ENCODE data around the gene TMEM151B.

TMEM151B gene

DNA sequence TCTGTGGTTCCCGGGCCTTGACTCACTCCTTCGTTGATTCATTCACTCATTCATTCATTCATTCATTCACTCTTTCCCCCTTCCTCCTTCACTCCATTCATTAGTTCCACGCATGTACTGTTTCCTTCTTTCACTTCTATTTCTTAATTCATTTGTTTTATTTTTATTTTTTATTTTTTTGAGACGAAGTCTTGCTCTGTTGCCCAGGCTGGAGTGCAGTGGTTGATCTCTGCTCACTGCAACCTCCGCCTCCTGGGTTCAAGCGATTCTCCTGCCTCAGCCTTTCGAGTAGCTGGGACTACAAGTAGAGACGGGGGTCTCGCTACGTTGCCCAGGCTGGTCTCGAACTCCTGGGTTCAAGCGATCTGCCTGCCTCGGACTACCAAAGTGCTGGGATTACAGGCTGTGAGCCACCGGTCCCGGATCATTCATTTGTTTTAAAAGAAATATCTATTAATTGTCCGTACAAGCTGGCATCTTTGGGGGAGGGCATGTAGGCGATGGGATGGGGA is 4.5 kb upstream of the TMEM151B start:
- no peak for DNase-seq

DNA sequence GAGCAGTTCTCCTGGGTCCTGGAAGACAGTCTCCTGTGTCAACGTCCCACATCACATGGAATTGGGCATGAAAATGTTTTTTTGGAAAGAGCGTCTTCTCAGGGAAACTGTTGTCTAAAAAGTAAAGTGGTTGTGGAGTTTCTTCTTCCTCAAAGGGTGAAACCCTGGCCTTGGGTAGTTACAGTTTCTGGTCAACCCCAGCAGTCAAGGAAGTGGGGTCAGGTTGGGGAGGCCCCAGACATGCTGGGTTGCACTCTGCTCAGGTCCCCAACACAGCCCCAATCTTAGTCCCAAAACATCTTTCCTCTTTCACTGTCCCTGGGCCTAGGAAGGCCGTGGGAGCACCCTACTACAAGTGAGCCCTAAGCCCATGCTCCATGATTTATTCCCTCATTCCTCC is 3.9 kb upstream of the TMEM151B start:
- no peak for DNase-seq

DNA sequence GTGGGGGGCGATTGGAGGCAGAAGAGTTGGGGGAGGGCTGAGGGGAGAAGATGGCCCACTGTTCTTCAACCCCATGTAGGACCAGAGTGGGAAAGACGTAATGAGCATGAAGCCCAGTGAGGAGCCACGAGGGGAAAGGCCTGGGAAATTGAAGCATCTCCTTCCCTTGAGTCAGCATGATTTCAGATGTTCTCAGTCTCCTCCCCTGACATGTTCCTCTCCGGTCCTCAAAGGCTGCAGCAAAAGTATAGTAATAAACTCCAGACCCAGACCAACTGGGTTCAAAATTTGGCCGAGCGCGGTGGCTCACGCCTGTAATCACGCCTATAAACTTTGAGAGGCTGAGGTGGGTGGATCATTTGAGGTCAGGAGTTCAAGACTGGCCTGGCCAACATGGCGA is 3.0 kb upstream of the TMEM151B start:
- no peak for DNase-seq

DNA sequence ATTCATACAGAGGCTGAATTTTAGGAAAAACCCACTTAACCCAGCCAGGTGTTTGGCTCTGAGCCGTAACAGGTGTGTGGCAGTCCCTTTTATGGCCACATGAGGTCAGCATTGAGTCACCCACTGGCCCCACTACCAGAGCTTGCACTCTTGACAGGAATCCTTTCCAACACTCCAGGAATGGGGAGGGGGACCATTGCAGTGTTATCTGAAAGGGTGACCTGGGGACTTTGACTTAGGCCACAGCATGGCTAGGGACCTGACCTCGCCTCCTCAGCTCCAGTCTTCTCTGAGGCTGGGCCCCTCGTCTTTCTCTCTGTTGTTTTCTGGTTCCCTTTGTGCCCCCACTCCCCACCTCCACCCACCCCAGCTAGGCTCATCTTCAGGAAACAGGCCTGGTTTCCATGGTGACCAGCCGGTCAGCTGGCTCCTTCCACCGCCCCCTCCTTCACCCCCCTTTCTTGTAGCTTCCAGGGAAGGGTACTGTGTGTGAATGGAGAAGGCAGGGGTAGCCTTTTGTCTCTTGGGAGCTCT is 2.1 kb upstream of the TMEM151B start:
- peak; percentile 71 for DNase-seq

DNA sequence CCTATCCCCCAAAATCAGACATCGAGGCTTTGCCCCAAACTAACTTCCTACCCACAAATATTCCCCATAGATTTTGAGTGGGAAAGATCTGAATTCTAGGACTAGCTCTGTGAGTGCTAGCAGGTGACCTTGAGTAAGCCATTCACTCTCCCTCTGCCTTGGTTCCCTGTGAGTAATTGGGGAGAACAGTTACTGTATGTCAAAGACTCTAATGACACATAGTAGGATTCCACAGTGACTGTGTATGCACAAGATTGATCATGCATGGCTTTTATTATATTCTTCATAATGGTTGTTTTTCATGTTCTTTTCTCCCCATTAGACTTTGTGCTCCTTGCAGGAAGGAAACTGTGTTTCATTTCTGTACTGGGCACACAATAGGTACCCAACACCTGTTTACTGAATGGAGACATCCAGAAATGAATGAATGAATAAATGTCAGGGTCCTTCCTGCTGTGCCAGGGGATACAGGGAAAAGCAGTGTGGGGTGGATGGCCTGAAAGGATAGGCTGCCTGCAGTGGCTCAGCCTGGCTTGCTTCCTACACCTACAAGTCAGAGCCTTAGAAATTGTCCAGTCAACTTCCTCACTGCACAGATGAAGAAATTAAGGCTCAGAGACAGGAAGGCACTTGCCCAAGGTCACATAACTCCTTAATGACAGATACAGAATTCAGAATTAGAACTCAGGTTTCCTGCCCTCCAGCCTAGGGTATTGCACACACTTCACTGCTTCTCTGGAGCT is 901 bp upstream of the TMEM151B start:
- DNase-seq = no peak

DNA sequence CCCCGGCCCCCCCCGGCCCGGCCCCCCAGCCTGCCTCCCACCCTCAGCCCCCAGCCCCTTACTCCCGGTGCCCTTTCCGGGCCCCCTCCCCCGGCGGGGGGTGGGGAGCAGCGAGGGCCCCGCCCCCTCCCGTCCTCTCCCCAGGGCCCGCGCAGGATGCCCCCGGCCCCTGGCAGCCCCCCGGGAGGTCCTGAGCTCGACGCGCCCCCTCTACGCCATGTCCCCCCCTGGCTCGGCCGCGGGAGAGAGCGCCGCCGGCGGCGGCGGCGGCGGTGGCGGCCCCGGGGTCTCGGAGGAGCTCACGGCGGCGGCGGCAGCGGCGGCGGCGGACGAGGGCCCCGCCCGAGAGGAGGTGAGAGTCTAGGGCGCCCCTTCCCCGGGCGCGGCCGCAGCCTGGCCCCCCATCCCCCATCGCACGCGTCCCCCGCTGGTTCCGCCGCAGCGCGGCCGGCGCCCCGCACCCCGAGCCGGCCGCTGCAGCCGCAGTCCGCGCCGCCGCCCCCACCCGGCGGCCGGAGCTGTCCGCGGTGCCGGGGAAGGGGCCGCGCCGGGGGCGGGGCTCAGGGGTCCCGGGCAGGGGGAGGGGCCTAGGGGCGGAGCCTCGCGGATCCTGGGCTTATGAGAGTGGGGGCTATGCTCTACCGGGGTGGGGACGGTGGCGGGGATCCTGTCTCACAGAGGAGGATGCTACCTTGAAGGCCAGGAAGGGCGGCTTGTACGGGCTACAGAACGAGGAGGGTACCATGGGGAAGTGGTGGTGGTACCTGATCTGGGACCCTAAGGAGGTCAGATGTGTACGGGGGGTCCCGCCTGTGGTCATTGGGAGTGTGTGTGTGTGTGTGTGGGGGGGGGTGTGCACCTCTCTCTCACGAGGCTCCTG is 516 bp downstream of the TMEM151B start:
- no peak for DNase-seq

DNA sequence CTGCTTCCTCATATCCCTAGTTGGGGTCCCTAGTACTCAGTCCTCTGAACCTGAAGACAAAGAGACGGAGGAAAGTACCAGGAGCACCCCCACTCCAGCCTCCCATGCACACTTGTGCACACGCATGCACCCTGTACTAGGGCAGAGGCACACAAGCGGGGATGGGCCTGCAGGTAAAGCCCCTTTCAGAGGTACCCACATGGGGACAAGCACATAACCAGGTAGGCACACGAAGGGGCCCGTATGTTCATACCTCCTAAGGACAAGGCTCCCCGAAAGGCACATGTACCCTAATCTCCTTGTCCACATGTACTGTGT is 1.1 kb downstream of the TMEM151B start:
- DNase-seq = no peak

DNA sequence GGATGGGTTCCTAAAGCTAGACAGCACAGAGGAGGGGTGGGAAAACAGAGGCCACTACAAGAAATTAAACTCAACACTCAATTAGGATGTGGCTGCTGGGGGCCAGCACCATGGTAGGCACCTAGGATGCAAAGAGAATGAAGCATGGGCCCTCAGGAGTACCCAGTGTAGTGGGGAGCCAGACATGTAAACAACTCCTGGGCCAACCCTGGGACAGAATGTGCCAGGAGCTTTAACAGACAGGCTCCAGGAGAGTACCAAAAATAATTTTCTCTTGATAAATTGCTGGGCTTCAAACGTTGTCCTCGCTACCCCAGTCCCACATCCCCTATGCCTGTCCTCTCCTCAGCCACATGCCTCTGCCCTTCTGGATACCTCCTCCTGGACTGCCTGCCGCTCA is 1.7 kb downstream of the TMEM151B start:
- DNase-seq = no peak

DNA sequence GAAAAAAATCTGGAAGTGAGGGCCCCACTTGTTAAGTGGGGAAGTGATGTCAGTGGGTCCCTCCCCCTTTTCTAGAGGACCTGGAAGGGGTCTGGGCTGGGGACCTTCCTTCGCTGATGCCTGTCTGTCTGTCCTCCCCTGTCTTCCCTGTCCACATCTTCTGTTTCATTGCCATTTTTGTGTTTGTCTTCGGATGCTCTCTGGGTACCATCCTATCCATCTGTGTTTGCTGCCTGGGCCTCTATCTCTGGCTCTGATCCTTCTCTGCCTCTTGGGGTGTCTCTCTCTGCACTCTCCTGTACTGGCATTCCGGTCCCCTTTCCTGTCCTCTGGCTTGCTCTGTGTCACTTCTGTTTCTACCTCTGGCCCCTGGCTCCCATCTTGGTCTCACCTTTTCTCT is 2.3 kb downstream of the TMEM151B start:
- no peak for DNase-seq

DNA sequence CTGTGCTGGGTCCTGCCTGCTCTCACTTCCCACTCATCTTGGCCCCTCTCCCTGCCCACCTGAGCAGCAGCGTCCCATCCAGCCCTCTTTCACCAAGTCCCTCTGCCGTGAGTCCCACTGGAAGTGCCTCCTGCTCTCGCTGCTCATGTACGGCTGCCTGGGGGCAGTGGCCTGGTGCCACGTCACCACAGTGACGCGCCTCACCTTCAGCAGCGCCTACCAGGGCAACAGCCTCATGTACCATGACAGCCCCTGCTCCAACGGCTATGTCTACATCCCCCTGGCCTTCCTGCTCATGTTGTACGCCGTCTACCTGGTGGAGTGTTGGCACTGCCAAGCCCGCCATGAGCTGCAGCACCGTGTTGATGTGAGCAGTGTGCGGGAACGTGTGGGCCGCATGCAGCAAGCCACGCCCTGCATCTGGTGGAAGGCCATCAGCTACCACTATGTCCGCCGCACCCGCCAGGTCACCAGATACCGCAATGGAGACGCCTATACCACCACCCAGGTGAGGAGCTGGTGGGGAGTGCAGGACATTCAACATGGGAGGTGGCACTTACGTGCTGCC is 2.8 kb downstream of the TMEM151B start:
- no peak for DNase-seq

DNA sequence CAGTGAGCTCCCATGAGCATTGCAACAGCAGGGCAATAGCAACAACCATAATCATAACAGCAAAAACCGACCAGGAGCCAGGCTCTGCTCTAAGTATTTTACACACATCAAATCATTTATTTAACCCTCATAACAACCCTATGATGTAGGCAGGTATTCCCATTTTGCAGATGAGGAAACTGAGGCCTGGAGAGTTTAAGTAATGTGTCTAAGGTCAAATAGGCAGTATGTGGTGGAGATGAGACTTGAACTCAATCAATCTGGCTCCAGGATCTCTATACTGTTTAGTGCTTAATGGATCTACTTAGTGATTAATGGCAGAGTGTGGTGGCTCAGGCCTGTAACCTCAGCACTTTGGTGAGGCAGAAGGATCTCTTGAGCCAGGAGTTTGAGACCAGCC is 3.4 kb downstream of the TMEM151B start:
- DNase-seq = no peak

DNA sequence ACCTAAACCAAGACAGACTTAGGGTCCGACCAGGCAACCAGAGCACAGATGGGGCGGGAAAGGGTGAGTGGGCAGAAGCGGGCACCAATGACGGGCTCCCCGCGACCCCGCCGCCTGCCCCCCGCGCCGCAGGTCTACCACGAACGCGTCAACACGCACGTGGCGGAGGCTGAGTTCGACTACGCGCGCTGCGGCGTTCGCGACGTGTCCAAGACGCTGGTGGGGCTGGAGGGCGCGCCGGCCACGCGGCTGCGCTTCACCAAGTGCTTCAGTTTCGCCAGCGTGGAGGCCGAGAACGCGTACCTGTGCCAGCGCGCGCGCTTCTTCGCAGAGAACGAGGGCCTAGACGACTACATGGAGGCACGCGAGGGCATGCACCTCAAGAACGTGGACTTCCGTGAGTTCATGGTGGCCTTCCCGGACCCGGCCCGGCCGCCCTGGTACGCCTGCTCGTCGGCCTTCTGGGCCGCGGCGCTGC is 5.1 kb downstream of the TMEM151B start:
- no peak for DNase-seq

DNA sequence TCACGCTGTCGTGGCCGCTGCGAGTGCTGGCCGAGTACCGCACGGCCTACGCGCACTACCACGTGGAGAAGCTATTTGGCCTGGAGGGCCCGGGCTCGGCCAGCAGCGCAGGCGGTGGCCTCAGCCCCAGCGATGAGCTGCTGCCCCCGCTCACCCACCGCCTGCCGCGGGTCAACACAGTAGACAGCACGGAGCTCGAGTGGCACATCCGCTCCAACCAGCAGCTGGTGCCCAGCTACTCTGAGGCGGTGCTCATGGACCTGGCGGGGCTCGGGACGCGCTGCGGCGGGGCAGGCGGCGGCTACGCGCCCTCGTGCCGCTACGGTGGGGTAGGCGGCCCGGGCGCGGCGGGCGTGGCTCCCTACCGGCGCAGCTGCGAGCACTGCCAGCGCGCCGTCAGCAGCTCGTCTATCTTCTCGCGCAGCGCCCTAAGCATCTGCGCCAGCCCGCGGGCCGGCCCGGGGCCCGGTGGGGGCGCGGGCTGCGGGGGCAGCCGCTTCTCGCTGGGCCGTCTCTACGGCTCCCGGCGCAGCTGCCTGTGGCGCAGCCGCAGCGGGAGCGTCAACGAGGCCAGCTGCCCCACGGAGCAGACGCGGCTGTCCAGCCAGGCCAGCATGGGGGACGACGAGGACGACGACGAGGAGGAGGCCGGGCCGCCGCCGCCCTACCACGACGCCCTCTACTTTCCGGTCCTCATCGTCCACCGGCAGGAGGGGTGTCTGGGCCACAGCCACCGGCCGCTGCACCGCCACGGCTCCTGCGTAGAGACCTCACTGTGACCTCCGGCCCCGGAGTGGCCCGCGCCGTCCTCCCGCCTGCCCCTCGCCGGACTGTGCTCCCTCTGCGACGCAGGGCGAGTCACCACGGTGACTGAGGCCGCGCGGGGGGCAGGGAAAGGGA is 5.7 kb downstream of the TMEM151B start:
- DNase-seq = peak; percentile 45

DNA sequence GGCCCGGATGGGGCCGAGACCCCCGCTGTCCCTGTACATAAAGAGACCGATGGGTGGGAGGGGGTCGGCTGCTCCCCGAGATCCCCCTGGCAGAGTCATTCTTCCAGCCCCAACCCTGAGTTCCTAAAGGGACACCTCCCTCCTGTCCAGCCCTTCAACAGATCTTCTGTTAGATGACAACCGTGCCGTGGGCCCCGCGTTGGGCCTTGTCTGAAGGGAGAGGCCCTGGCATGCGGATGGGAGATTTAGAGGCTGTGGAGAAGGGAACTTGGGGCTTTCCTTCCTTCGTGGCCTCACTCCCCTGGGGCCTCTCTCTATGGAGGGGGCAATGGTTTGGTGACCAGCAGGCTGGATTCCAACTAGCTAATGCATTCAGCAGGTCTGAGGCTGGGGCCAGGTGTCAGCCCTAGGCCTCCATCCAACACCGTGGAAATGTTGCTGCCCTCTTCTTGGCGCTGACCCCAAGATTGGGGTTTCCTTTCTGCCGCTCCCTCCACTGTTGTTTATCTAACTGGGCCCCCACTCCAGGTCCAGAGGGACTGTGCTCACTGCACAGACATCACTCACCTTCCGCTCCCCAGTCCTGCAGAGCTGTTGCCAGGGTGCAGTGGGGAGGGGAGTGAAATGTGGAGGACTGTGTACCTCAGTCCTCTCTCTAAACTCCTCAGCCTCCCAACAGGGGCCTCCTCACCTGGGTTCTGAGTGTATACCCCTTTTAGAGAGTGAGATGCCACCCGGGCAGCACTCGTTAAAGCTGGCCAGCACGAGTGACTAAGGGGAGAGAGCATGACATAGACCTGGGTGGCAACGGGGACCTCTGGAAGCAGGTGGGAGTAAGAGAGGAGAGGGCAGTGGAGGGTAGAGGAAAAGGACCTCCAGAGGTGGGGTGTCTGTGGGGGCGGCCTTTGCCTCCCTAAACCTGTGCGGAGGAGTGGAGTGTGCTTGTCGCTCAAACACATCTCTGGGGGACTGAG is 6.7 kb downstream of the TMEM151B start:
- DNase-seq = no peak

DNA sequence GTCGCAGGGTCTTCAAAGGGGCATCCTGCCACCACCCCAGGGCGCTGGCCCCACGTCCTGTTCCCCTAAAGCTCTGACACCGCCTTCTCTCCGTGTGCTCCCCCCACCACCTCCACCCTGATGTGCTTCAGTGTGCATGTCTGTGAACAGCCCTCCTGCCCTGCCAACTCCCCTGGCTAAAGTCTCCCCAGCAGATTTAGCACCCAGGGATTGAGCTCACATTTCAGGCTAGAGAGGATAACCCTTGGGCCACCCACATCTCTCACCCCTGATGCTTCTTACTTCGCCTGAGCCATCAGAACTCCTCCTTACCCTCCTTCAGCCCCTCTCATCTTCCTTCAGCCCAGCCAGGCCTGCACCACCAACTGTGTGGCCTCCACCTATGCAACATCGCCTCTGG is 7.5 kb downstream of the TMEM151B start:
- no peak for DNase-seq

DNA sequence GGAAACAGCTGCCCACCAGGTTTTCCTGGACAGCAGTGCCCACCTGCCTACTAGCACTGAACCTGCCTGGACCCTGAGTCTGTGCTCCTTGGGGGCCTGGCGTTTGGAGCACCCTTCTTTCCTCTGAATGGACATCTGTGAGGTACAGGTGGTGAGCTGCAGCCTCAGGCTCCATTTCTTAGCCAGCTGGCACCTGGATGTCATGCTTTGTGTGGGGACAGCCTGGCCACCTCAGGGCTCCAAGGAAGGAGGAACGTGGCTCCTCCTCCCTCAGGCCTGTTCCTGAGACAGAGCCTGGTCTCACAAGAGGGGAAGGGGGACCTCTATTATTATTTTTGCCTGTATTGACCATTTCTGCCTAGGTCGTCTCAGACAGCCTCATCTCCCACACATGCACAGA is 8.1 kb downstream of the TMEM151B start:
- DNase-seq = no peak

DNA sequence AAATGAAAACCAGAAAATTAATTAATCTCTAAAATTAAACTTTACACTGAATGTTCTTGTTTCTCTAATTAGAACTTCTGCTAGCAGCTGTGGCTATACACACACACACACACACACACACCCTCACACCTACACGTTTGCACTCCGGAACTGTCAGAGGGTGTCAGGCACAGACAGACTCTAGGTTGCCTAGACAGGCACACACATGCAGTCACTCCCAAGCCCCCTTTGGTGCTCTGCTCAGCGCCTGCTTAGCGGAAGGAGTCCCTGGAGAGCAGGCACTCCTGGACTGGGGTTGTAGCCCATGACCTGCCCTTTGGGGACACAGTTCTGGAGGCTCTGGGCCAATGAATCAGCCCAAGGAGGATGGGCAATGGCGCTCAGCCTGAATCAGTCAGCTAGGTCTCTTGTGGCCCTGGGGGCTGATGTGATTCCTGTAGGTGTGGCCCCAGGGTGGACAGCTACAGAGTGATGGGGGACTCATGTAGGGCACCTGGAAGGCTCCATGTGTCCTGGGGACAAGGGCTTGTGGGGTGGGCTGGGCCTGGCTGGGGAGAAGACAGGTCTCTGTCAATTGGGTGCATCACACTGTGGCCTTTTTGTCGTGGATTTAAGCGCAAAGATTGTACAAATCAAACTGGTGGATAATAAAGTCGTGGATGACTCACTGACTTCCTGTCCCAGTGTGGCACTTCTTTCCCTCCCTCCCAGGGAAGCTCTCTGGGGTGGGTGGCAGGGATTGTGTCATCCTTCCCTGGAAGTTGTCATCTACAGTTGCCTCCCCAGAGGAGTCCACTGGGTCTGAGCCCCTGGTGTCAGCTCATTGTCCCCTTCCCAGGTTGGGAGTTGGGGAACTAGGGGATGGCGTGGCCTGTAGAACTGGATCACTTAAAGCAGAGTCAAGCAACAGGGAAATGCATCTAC is 8.8 kb downstream of the TMEM151B start:
- DNase-seq = no peak

DNA sequence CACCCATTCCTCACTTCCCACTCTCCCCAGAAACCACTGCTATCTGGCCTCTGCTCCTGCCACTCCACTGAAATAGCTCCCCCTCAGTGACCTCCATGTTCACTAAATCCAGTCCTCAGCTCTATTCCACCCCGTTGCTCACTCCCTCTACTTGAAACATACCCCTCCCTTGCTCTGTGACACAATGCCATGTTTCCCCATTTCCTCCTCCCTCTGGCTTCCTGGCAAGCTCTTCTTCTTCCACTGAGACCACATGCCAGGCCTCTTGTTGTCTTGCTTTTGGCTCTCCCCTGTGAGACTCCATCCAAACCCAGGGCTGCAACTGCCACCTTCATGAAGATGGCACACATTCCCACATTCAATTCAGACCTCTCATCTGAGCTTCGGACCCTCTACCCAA is 13.9 kb downstream of the TMEM151B start:
- no peak for DNase-seq

DNA sequence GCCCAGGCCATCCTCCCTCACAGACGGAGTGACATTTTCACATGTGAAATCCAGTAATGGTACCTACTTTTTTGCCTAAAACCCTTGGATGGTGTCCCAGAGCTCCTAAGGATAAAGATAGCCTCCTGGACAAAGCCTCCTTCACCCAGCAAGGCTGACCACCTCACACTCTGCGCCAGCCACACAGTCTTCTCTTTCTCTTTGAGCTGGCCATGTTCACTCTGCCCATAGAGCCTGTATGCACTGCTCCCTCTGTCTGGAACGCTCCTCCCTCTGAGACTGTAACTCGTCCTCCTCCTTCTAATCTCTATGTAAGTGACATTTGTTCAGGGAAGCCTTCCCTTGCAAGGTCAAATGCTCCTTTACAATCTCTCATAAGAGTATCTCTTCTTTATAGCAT is 14.6 kb downstream of the TMEM151B start:
- no peak for DNase-seq
